Caco-2 (cell line): ENCODE results near the gene ADAMTS8. TPM values are rescaled to one million over a fixed set of nuclear protein-coding genes. Genes with fewer than 3 reads are reported as not detected.

ENCODE experiments used
- BruUV-seq: library from RNA; stranded (reverse); fragments of 400-500 nt; replicated peaks from 2 replicates; lab custom pipeline; 2021; lab: Mats Ljungman, UMichigan
- CTCF ChIA-PET: fragments of 300-600 bp; sonication (Branson Sonifier 250); formaldehyde crosslinking; loops from one replicate; lab custom pipeline; 2022; ENCODE audit warnings: antibody characterized with exemption; lab: Charles Lee
- POLR2A ChIA-PET: fragments of 300-600 bp; sonication (Branson Sonifier 250); formaldehyde crosslinking; loops from one replicate; lab custom pipeline; 2022; ENCODE audit warnings: antibody characterized with exemption; lab: Charles Lee
- DNase-seq, 2 experiments: peaks; one replicate each; pipeline versions ENCODE4 v3.0.0 to v3.0.0-alpha.2; 2020 to 2022
- H3K27me3 ChIP-seq: replicated peaks from 2 replicates; pipeline ENCODE4 v1.6.0; 2011; ENCODE audit warnings: low read length; ENCODE audit not compliant: control insufficient read depth, insufficient read depth
- H3K36me3 ChIP-seq: 2 replicates; pipeline ENCODE4 v1.5.1; 2011; ENCODE audit warnings: low read length; ENCODE audit not compliant: control insufficient read depth, insufficient read depth
- H3K4me1 ChIP-seq: fragments of 250-450 bp; sonication (Bioruptor Pico); 2 replicates; pipeline ENCODE4 v1.5.1; 2020; ENCODE audit warnings: mild to moderate bottlenecking
- H3K4me3 ChIP-seq: 2 replicates; pipeline ENCODE4 v1.5.1; 2011; ENCODE audit warnings: low read depth, mild to moderate bottlenecking, control low read depth, low read length
- H3K9me3 ChIP-seq: fragments of 250-450 bp; sonication (Bioruptor Pico); 2 replicates; pipeline ENCODE4 v1.5.1; 2020; ENCODE audit warnings: mild to moderate bottlenecking, moderate library complexity
- H3K27ac Mint-ChIP-seq: one replicate; pipeline ENCODE4 v1.8.0; 2022; ENCODE audit warnings: mixed read lengths; ENCODE audit not compliant: unreplicated experiment
- H3K27me3 Mint-ChIP-seq: one replicate; pipeline ENCODE4 v1.8.0; 2022; ENCODE audit warnings: mixed read lengths; ENCODE audit not compliant: insufficient read depth, unreplicated experiment
- H3K36me3 Mint-ChIP-seq: one replicate; pipeline ENCODE4 v1.8.0; 2022; ENCODE audit warnings: mild to moderate bottlenecking, mixed read lengths; ENCODE audit not compliant: insufficient read depth, unreplicated experiment
- H3K4me1 Mint-ChIP-seq: one replicate; pipeline ENCODE4 v1.8.0; 2022; ENCODE audit warnings: low read depth, mixed read lengths; ENCODE audit not compliant: unreplicated experiment
- H3K4me3 Mint-ChIP-seq: one replicate; pipeline ENCODE4 v1.8.0; 2022; ENCODE audit warnings: mild to moderate bottlenecking, moderate library complexity, mixed read lengths; ENCODE audit not compliant: unreplicated experiment
- H3K9me3 Mint-ChIP-seq: one replicate; pipeline ENCODE4 v1.8.0; 2022; ENCODE audit warnings: mixed read lengths; ENCODE audit not compliant: unreplicated experiment
- intact Hi-C: fragments of 100-400 bp; cut with micrococcal nuclease; formaldehyde crosslinking; loops from one replicate; pipeline ENCODE4 v1.10.0; 2022; ENCODE audit not compliant: unreplicated experiment
- total RNA-seq: library from RNA; stranded (reverse); gene quantifications from 2 replicates; pipeline ENCODE4 v1.2.3, GENCODE V29; 2022
- TF ChIP-seq, protein P1 (sequence below), 2 experiments: fragments of 200-600 bp in 1 of 2; IDR thresholded peaks; 1 replicate in 1 of 2; 2 replicates in 1 of 2; pipeline versions ENCODE4 v1.5.1 to v1.8.0; 2011 to 2022; ENCODE audit warnings: antibody characterized with exemption in 1 of 2, control low read depth in 1 of 2, inconsistent platforms in 1 of 2, low read depth in 1 of 2, low read length in 1 of 2, mild to moderate bottlenecking in 1 of 2, moderate library complexity in 1 of 2; ENCODE audit not compliant: insufficient read depth in 1 of 2, severe bottlenecking in 1 of 2, unreplicated experiment in 1 of 2

The ADAMTS8 gene
- total RNA-seq, 1 experiment from 2014 or later, result not detected

DNA sequence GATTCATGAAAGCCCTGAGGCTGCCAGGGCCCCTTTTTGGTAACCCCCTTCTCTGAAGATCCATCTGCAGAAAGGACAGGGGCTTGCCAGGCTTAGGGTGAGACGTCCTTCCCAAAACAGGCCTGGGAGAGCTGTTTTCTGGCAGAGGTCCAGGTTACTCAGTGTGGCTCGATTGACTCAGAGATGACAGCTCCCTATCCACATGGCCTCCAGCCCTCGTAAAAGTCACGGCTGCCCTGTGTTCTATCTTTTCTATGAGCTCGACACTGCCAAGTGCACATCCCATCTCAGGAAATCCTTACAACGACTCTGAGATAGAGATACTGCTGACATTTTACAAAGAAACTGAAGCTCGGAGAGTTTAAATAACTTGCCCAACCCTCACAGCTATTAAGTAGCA is 20.4 kb downstream of the ADAMTS8 start:
- BruUV-seq, result no TSS peak
- Histone ChIP-seq H3K27me3 (peaks cover 3% of the 10 kb centered on the region; the same call in 1 of the 2 replicates), H3K4me1 (no peaks in the 10 kb centered on the region), H3K36me3 (no peaks in the 10 kb centered on the region), H3K9me3 (no peaks in the 10 kb centered on the region), H3K4me3 (no peak overlapping the region)
- intact Hi-C loops, result no loop called here
- Mint-ChIP-seq H3K4me1 (no peaks in the 10 kb centered on the region), H3K9me3 (no peaks in the 10 kb centered on the region), H3K4me3 (no peak overlapping the region), H3K27ac (no peak overlapping the region), H3K27me3 (peaks cover 12% of the 10 kb centered on the region), H3K36me3 (no peaks in the 10 kb centered on the region)
- DNase-seq, result no peak
- CTCF ChIA-PET, result interaction anchor here (0.7 kb wide), 1 partner anchor 21 kb away, joined by 3 read pairs; the partner anchor contains the start of gene ADAMTS8
- TF ChIP-seq, protein P1, sequence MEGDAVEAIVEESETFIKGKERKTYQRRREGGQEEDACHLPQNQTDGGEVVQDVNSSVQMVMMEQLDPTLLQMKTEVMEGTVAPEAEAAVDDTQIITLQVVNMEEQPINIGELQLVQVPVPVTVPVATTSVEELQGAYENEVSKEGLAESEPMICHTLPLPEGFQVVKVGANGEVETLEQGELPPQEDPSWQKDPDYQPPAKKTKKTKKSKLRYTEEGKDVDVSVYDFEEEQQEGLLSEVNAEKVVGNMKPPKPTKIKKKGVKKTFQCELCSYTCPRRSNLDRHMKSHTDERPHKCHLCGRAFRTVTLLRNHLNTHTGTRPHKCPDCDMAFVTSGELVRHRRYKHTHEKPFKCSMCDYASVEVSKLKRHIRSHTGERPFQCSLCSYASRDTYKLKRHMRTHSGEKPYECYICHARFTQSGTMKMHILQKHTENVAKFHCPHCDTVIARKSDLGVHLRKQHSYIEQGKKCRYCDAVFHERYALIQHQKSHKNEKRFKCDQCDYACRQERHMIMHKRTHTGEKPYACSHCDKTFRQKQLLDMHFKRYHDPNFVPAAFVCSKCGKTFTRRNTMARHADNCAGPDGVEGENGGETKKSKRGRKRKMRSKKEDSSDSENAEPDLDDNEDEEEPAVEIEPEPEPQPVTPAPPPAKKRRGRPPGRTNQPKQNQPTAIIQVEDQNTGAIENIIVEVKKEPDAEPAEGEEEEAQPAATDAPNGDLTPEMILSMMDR (IDR thresholded peaks at IDR 0.05; ENCODE audit: insufficient read depth in 1 of 2, low read depth in 1 of 2, low read length in 1 of 2, severe bottlenecking in 1 of 2, unreplicated experiment in 1 of 2), result no peak
- POLR2A ChIA-PET, result no interaction called here

DNA sequence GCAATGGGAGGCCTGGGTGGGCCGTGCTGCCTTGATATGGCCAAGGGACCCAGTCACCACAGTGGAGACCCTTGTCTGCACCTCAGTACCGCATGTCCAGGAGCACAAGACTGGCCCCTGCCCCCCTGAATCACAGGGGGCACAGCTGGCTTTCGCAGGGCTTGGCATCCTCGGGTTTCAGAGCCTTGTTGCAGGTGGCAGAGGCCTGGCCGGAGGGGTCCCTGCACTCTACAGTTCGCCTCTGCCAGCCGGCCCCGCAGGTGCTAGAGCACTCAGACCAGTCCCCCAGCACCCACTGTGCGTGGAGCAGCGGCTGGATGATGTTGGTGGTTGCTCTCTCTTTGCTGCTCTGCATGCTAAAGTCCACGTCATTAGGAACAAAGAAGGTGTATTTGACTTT is 23.0 kb downstream of the ADAMTS8 start:
- no peak for DNase-seq
- peaks cover 3% of the 10 kb centered on the region; the same call in 1 of the 2 replicates for H3K27me3 ChIP-seq
- H3K4me3 ChIP-seq, result no peak overlapping the region
- H3K9me3 Mint-ChIP-seq, result no peaks in the 10 kb centered on the region
- peaks cover 8% of the 10 kb centered on the region for H3K27me3 Mint-ChIP-seq
- no peak overlapping the region for H3K4me3 Mint-ChIP-seq
- TF ChIP-seq, protein P1 (IDR thresholded peaks at IDR 0.05; ENCODE audit: insufficient read depth in 1 of 2, low read depth in 1 of 2, low read length in 1 of 2, severe bottlenecking in 1 of 2, unreplicated experiment in 1 of 2), result no peak
- no peaks in the 10 kb centered on the region for H3K9me3 ChIP-seq
- H3K4me1 Mint-ChIP-seq, result no peaks in the 10 kb centered on the region
- no peaks in the 10 kb centered on the region for H3K4me1 ChIP-seq
- intact Hi-C loops, result no loop called here
- no peak overlapping the region for H3K27ac Mint-ChIP-seq
- ChIA-PET CTCF (no interaction called here), POLR2A (no interaction called here)
- H3K36me3 ChIP-seq, result no peaks in the 10 kb centered on the region
- H3K36me3 Mint-ChIP-seq, result no peaks in the 10 kb centered on the region
- no TSS peak for BruUV-seq

DNA sequence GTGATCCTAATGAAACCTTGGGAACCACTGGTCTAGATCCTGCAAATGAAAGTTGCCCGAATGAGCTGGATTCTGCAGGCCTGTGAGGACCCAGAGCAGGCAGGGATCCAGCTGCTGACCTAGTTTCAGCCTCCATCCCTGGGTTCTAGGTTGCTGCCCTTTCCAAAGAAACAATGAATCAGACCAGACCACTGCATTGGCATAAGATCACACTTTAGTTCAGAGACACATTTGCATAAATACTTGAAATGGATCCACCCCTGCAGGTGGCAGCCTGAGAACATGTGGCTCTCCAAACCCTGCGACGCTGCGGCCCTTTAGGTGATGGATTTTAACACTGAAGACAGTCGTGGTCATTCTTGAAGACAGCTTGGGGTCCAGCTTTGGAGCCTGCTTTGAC is 23.7 kb downstream of the ADAMTS8 start:
- Histone ChIP-seq H3K4me1 (no peaks in the 10 kb centered on the region), H3K4me3 (no peak overlapping the region), H3K36me3 (no peaks in the 10 kb centered on the region), H3K9me3 (no peaks in the 10 kb centered on the region), H3K27me3 (peaks cover under 1% of the 10 kb centered on the region; the same call in 1 of the 2 replicates)
- no peak for DNase-seq
- Mint-ChIP-seq H3K27me3 (peaks cover 10% of the 10 kb centered on the region), H3K27ac (no peak overlapping the region), H3K4me3 (no peak overlapping the region), H3K36me3 (no peaks in the 10 kb centered on the region), H3K4me1 (no peaks in the 10 kb centered on the region), H3K9me3 (no peaks in the 10 kb centered on the region)
- intact Hi-C loops, result no loop called here
- BruUV-seq, result no TSS peak
- ChIA-PET CTCF (no interaction called here), POLR2A (interaction anchor here (1.3 kb wide), 1 partner anchor 223 kb away, joined by 5 read pairs; no protein-coding TSS in a partner anchor)
- TF ChIP-seq, protein P1 (IDR thresholded peaks at IDR 0.05; ENCODE audit: insufficient read depth in 1 of 2, low read depth in 1 of 2, low read length in 1 of 2, severe bottlenecking in 1 of 2, unreplicated experiment in 1 of 2), result no peak
